ENCODE measurements around the gene YARS1.

Gene YARS1

DNA sequence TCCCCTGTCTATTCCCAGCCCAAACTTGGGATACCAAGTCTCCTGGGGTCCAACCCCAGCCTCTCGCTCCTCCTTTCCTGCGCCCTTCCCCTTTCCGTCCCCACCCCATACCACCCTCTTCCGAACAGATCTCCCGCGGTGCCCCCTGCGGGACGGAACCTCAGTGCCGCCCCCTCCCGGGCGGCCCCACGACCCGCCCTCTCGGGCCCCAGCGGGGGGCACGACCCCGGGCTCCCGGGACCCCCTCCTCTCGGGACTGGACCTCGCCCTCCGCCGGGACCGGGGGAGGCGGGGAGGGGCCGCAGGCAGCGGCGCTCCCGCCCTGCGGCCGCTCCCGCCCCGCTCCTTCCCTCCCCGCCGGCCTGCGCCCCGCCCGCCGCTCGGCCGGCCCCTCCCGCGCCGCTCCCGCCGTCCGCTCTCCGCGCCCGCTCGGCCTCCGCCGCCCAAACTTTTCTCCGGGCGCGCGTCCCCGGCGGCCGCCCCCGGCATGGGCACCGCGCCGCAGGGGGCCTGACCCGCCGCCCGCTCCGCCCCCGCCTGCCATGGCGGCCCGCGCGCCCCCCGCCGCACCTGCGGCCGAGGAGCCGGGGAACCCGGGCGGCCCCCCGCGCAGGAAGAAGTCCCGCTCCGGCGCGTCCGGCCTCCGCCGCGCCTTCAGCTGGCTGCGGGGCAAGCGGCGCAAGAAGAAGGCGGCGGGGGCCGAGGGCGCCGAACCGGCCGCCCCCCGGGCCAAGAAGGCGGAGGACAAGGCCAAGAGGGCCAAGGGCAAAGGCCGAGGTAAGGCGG, 75.6 kb downstream of the YARS1 start:
- peak overlapping the region; percentile 70 for H3K4me3 ChIP-seq (ENCODE audit: low read depth, low read length)
- TF ChIP-seq, protein P1, sequence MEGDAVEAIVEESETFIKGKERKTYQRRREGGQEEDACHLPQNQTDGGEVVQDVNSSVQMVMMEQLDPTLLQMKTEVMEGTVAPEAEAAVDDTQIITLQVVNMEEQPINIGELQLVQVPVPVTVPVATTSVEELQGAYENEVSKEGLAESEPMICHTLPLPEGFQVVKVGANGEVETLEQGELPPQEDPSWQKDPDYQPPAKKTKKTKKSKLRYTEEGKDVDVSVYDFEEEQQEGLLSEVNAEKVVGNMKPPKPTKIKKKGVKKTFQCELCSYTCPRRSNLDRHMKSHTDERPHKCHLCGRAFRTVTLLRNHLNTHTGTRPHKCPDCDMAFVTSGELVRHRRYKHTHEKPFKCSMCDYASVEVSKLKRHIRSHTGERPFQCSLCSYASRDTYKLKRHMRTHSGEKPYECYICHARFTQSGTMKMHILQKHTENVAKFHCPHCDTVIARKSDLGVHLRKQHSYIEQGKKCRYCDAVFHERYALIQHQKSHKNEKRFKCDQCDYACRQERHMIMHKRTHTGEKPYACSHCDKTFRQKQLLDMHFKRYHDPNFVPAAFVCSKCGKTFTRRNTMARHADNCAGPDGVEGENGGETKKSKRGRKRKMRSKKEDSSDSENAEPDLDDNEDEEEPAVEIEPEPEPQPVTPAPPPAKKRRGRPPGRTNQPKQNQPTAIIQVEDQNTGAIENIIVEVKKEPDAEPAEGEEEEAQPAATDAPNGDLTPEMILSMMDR (IDR thresholded peaks at IDR 0.05; ENCODE audit: low read depth, low read length): peak; percentile 57

GRCh38 chr1:32741059-32741412, 76.1 kb downstream of the YARS1 start:
- H3K4me3 ChIP-seq (ENCODE audit: low read depth, low read length): peak overlapping the region; percentile 70
- TF ChIP-seq, protein P1 (IDR thresholded peaks at IDR 0.05; ENCODE audit: low read depth, low read length): no peak

DNA sequence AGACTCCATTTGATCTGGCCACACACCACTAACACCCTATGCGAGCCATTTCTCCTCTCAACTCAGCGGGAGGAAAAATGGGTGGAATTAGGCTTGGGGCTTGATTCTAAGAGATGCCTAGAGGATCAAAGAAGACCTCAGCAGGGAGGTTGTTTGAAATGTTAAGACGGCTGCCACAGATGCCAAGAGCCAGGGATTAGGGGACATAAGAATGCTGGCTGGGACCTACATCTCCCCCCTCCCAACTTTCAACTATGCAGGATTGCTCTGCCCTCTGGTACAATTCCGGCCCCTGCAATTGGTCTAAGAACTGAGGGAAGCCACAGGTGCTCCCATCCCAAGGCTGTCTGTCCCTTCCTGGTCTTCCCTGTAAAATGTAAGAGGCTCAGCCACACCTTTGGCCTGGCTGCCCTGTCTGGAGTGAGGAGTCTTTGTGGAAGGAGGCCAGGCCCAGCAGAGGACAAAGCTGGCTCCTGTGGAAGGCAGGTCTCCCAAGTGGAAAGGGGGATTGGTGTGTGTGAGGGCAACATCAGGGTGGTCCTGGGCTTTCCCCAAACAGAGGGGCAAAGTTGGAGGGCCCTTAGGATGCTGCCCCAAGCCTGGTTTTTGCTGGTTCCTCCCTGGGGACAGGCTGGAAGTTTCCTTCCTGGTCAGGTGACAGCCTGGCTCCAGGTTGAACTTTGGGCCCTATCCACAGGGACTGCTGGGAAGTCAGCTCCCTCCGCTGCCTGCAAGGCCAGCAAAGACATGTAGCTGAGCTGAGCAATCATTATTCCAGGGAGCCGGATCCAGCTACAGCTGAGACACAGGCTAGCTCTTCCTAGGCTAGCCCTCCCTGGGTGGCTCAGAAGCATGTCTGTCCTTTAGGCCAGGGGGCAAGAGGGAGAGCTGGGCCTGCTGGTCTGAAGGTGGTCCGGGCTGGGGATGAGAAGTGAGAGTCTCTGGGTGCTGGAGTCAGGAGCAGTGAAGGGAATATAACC, 80.1 kb downstream of the YARS1 start:
- no peak overlapping the region for H3K4me3 ChIP-seq (ENCODE audit: low read depth, low read length)
- TF ChIP-seq, protein P1 (IDR thresholded peaks at IDR 0.05; ENCODE audit: low read depth, low read length): no peak

- TF ChIP-seq, protein P1 (IDR thresholded peaks at IDR 0.05; ENCODE audit: low read depth, low read length): no peak
- no peak overlapping the region for H3K4me3 ChIP-seq (ENCODE audit: low read depth, low read length)
These were observed 83.4 kb downstream of the YARS1 start for GRCh38 chr1:32733582-32734321.

- H3K4me3 ChIP-seq (ENCODE audit: low read depth, low read length): no peak overlapping the region
- TF ChIP-seq, protein P1 (IDR thresholded peaks at IDR 0.05; ENCODE audit: low read depth, low read length): no peak
These were observed 87.7 kb downstream of the YARS1 start for GRCh38 chr1:32729254-32730046.

DNA sequence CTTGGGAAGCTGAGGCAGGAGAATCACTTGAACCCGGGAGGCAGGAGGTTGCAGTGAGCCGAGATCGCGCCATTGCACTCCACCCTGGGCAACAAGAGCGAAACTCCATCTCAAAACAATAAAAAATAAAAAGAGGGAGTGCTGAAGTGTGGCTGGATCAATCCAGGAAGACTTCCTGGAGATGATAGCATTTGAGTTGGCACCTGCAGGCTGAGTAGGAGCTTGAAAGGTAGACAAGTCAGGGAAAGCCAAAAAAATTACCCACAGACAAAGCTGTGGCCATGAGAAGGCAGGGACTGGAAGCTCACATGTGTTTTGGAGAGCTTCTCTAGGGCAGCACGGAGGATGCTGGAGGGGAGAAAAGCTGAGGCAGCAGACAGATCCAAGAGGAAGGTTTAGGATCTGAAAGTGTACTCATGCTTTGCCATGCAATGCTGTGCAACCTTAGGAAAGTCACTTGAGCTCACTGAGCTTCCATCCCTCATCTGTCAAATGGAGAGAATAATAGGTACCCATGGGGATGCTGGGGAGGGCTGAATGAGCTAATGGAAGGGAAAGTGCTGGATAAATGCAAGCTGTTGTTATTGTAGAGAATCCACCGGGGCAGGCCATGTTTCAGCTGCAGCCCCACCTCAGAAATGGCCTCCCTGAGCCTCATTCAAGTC, 88.6 kb downstream of the YARS1 start:
- TF ChIP-seq, protein P1 (IDR thresholded peaks at IDR 0.05; ENCODE audit: low read depth, low read length): no peak
- H3K4me3 ChIP-seq (ENCODE audit: low read depth, low read length): no peak overlapping the region
